Panc1 (cell line): ENCODE measurements around the gene MUC5B. TPM values are rescaled to one million over a fixed set of nuclear protein-coding genes. Genes with fewer than 3 reads are reported as not detected.
A peak's percentile ranks its signal among the peaks of the same experiment; 100 is the strongest.

Experiments used
- ATAC-seq: fragments of 200-7000 bp; cut with Tn5 transposase; 2 replicates; pipeline ENCODE4 v1.9.1; 2020; ENCODE audit warnings: mild to moderate bottlenecking, moderate library complexity
- BruUV-seq: library from RNA; stranded (reverse); fragments of 400-500 nt; replicated peaks from 2 replicates; lab custom pipeline; 2021; lab: Mats Ljungman, UMichigan
- CTCF ChIA-PET: fragments of 300-600 bp; sonication (Branson Sonifier 250); formaldehyde crosslinking; loops from one replicate; lab custom pipeline; 2022; ENCODE audit warnings: antibody characterized with exemption; lab: Charles Lee
- POLR2A ChIA-PET: fragments of 300-600 bp; sonication (Branson Sonifier 250); formaldehyde crosslinking; loops from one replicate; lab custom pipeline; 2022; ENCODE audit warnings: antibody characterized with exemption; lab: Charles Lee
- DNase-seq: peaks from one replicate; pipeline ENCODE4 v3.0.0-alpha.2; 2010; ENCODE audit warnings: low read depth, low spot score
- H3K27ac ChIP-seq: 2 replicates; pipeline ENCODE4 v1.5.1; 2011; ENCODE audit warnings: mild to moderate bottlenecking, low read length, inconsistent platforms
- H3K27me3 ChIP-seq: fragments of 200-500 bp; sonication (Bioruptor generic); 2 replicates; pipeline ENCODE4 v1.6.0; 2014; ENCODE audit warnings: low read length, inconsistent platforms; ENCODE audit not compliant: control insufficient read depth, insufficient read depth
- H3K36me3 ChIP-seq: fragments of 200-500 bp; sonication (Bioruptor generic); 2 replicates; pipeline ENCODE4 v1.5.1; 2014; ENCODE audit warnings: inconsistent platforms, mild to moderate bottlenecking, low read length, moderate library complexity; ENCODE audit not compliant: control insufficient read depth, insufficient read depth
- H3K4me1 ChIP-seq: 2 replicates; pipeline ENCODE4 v1.5.1; 2011; ENCODE audit warnings: inconsistent platforms, mild to moderate bottlenecking, low read length, moderate library complexity; ENCODE audit not compliant: control insufficient read depth, insufficient read depth
- H3K4me3 ChIP-seq, 2 experiments: 2 replicates each; pipeline ENCODE4 v1.5.1; 2011 to 2012; ENCODE audit warnings: low read depth in 2 of 2, low read length in 2 of 2, mild to moderate bottlenecking in 2 of 2, inconsistent platforms in 1 of 2, moderate library complexity in 1 of 2
- H3K9me3 ChIP-seq: fragments of 200-500 bp; sonication (Bioruptor generic); 2 replicates; pipeline ENCODE4 v1.5.1; 2014; ENCODE audit warnings: low read depth, mild to moderate bottlenecking, inconsistent platforms, low read length, moderate library complexity; ENCODE audit not compliant: control insufficient read depth, insufficient read depth
- POLR2AphosphoS5 ChIP-seq: IDR thresholded peaks from 2 replicates; pipeline ENCODE4 v1.6.1; 2012; ENCODE audit warnings: mild to moderate bottlenecking, low read depth, low read length, moderate library complexity
- SIN3A ChIP-seq: IDR thresholded peaks from 2 replicates; pipeline ENCODE4 v1.6.1; 2012; ENCODE audit warnings: low read depth, mild to moderate bottlenecking, low read length, moderate library complexity, borderline replicate concordance; ENCODE audit not compliant: insufficient read depth
- TCF7L2 ChIP-seq: IDR thresholded peaks from 2 replicates; pipeline ENCODE4 v1.6.1; 2011; ENCODE audit warnings: mild to moderate bottlenecking, low read depth, low read length, inconsistent platforms
- in situ Hi-C: cut with HindIII; loops from 2 replicates; pipeline ENCODE4 v1.10.0; 2016; ENCODE audit warnings: low sequenced_read_pairs, low pct_unique_long_range_greater_than_20kb
- intact Hi-C: fragments of 100-400 bp; cut with micrococcal nuclease; formaldehyde crosslinking; loops from one replicate; pipeline ENCODE4 v1.10.0; 2022; ENCODE audit not compliant: unreplicated experiment
- total RNA-seq: library from RNA; stranded (reverse); gene quantifications from one replicate; pipeline ENCODE4 v1.2.1, GENCODE V29; 2021; ENCODE audit not compliant: unreplicated experiment
- TF ChIP-seq, protein P1 (sequence below): fragments of 450-650 bp; IDR thresholded peaks from 2 replicates; pipeline ENCODE4 v1.5.1; 2017; ENCODE audit warnings: mild to moderate bottlenecking
- TF ChIP-seq, protein P2 (sequence below), 2 experiments: IDR thresholded peaks; 2 replicates each; pipeline ENCODE4 v1.6.1; 2011 to 2012; ENCODE audit warnings: low read depth in 2 of 2, control low read depth in 1 of 2, low read length in 1 of 2, mild to moderate bottlenecking in 1 of 2, moderate library complexity in 1 of 2; ENCODE audit not compliant: insufficient read depth in 1 of 2

Gene MUC5B
- total RNA-seq, 1 experiment from 2014 or later, result 1.2 TPM

DNA sequence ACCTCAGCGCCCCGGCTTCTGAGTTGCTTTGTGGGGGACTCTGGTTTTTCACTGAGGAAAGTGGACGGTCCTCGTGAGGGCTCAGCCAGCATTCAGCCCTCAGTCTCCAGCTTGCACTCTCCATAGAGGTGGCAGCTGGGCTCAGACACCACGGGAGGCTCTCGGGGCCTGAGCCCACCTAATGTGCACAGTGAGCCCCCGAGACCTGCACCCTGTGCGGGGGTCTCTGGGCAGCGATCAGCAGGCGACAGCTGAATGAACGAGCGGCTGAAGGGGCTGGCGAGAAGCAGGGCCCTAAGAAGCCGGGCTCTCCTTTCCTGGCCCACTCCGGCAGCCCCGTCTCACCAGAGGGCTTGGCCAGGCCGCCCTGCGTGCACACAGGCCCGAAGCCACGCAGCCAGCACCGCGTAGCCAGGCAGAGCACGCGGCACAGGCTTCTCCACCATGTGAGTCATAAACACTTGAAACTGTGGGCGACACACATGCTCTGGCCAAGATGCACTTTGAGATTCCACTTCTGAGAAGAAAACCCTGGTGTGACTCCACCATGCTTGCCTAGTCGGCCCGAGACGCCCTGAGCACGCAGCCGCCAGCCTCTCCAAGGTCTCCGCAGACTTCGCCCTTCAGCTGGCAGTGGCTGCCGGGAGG lies 58.6 kb downstream of the MUC5B start:
- no peak overlapping the region for H3K27ac ChIP-seq
- in situ Hi-C loops (no loop called here), intact Hi-C loops (no loop called here)
- no peaks in the 10 kb centered on the region for H3K4me1 ChIP-seq
- peaks cover 3% of the 10 kb centered on the region; the same call in 1 of the 2 replicates for H3K36me3 ChIP-seq
- DNase-seq (no peak), ATAC-seq (no peak)
- no peaks in the 10 kb centered on the region for H3K27me3 ChIP-seq
- BruUV-seq, result no TSS peak
- ChIA-PET POLR2A (no interaction called here), CTCF (no interaction called here)
- TF ChIP-seq, protein P1, sequence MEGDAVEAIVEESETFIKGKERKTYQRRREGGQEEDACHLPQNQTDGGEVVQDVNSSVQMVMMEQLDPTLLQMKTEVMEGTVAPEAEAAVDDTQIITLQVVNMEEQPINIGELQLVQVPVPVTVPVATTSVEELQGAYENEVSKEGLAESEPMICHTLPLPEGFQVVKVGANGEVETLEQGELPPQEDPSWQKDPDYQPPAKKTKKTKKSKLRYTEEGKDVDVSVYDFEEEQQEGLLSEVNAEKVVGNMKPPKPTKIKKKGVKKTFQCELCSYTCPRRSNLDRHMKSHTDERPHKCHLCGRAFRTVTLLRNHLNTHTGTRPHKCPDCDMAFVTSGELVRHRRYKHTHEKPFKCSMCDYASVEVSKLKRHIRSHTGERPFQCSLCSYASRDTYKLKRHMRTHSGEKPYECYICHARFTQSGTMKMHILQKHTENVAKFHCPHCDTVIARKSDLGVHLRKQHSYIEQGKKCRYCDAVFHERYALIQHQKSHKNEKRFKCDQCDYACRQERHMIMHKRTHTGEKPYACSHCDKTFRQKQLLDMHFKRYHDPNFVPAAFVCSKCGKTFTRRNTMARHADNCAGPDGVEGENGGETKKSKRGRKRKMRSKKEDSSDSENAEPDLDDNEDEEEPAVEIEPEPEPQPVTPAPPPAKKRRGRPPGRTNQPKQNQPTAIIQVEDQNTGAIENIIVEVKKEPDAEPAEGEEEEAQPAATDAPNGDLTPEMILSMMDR, result no peak
- TF ChIP-seq TCF7L2 (no peak), POLR2AphosphoS5 (no peak), SIN3A (no peak)
- TF ChIP-seq, protein P2, sequence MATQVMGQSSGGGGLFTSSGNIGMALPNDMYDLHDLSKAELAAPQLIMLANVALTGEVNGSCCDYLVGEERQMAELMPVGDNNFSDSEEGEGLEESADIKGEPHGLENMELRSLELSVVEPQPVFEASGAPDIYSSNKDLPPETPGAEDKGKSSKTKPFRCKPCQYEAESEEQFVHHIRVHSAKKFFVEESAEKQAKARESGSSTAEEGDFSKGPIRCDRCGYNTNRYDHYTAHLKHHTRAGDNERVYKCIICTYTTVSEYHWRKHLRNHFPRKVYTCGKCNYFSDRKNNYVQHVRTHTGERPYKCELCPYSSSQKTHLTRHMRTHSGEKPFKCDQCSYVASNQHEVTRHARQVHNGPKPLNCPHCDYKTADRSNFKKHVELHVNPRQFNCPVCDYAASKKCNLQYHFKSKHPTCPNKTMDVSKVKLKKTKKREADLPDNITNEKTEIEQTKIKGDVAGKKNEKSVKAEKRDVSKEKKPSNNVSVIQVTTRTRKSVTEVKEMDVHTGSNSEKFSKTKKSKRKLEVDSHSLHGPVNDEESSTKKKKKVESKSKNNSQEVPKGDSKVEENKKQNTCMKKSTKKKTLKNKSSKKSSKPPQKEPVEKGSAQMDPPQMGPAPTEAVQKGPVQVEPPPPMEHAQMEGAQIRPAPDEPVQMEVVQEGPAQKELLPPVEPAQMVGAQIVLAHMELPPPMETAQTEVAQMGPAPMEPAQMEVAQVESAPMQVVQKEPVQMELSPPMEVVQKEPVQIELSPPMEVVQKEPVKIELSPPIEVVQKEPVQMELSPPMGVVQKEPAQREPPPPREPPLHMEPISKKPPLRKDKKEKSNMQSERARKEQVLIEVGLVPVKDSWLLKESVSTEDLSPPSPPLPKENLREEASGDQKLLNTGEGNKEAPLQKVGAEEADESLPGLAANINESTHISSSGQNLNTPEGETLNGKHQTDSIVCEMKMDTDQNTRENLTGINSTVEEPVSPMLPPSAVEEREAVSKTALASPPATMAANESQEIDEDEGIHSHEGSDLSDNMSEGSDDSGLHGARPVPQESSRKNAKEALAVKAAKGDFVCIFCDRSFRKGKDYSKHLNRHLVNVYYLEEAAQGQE (IDR thresholded peaks at IDR 0.05; ENCODE audit: insufficient read depth in 1 of 2, low read depth in 2 of 2, low read length in 1 of 2), result no peak
- no peak overlapping the region for H3K4me3 ChIP-seq
- no peaks in the 10 kb centered on the region for H3K9me3 ChIP-seq

DNA sequence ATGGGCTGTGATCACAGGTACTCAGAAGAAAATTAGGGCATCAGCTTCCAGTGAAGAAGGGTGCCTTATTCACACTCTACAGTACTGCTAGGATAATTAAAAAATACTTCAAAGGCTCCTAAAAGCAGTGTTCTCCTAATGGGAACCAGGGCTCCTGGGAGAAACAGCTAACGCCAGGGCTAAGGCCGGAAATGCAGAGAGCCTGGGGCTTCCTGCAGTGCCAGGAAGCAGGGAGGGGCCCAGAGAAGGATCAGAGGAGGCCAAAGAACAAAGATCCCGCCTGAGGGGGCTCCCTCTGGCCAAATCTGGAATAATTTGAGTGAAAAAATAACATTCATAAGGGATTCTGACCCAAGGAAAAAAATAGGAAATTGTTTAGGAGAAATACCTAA lies 59.1 kb downstream of the MUC5B start:
- BruUV-seq, result no TSS peak
- H3K27ac ChIP-seq, result no peak overlapping the region
- H3K4me1 ChIP-seq, result no peaks in the 10 kb centered on the region
- no peaks in the 10 kb centered on the region for H3K9me3 ChIP-seq
- peaks cover 3% of the 10 kb centered on the region; the same call in 1 of the 2 replicates for H3K36me3 ChIP-seq
- DNase-seq (no peak), ATAC-seq (no peak)
- no peaks in the 10 kb centered on the region for H3K27me3 ChIP-seq
- in situ Hi-C loops (no loop called here), intact Hi-C loops (no loop called here)
- H3K4me3 ChIP-seq, result no peak overlapping the region
- CTCF ChIA-PET, result interaction anchor here (0.6 kb wide), 1 partner anchor 188 kb away, joined by 4 read pairs; no protein-coding TSS in a partner anchor
- TF ChIP-seq POLR2AphosphoS5, result no peak
- POLR2A ChIA-PET, result no interaction called here

DNA sequence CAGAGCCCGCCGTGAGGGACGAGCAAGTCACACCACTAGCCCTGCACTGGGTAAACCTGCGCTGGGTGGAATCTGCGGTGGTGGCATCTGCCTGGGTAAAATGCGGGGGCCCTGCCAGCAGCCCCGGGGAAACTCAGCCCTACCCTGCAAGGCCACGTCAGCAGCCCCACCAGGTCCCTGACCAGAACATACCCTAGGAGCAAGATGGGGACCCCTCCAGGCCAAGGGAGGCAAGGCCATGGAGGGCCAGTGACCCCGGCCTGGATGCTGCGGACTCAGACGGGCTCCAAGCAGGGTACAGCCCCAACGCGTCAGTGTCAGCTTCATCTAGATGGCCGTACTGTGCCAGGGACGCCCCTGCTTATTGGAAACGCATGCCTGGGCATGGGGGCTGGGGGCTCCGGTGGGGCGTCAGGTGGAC lies 60.2 kb downstream of the MUC5B start:
- intact Hi-C loops (no loop called here), in situ Hi-C loops (no loop called here)
- peak; percentile 37; the same call in 1 of the 2 replicates for ATAC-seq

More for the DNA sequence above, 60.2 kb downstream of the MUC5B start:
- Histone ChIP-seq H3K4me1 (no peaks in the 10 kb centered on the region), H3K36me3 (peaks cover 3% of the 10 kb centered on the region; the same call in 1 of the 2 replicates), H3K27ac (no peak overlapping the region), H3K9me3 (no peaks in the 10 kb centered on the region), H3K27me3 (no peaks in the 10 kb centered on the region), H3K4me3 (no peak overlapping the region)
- POLR2A ChIA-PET, result no interaction called here
- BruUV-seq, result no TSS peak
- CTCF ChIA-PET, result no interaction called here
- TF ChIP-seq POLR2AphosphoS5 (no peak), SIN3A (no peak), TCF7L2 (no peak)
- TF ChIP-seq, protein P2 (IDR thresholded peaks at IDR 0.05; ENCODE audit: insufficient read depth in 1 of 2, low read depth in 2 of 2, low read length in 1 of 2), result no peak
- TF ChIP-seq, protein P1, result no peak
- no peak for DNase-seq
